Pulmonary artery endothelial cell (primary cell): ENCODE measurements around the gene USP25. TPM values are rescaled to one million over a fixed set of nuclear protein-coding genes. Genes with fewer than 3 reads are reported as not detected.
"Not testable (repeated sequence)": the region's sequence is repeated elsewhere in the genome, so short reads cannot be mapped to it uniquely, and the experiment has no call there.

Source experiments
- DNase-seq: peaks from one replicate; pipeline ENCODE4 v3.0.0-alpha.2; 2011; ENCODE audit warnings: low read depth, low spot score
- total RNA-seq: library from RNA; depleted of rRNA; stranded (reverse); fragments of >200 nt; gene quantifications from 2 replicates; pipeline ENCODE4 v1.2.3, GENCODE V29; 2014

The USP25 gene
- total RNA-seq, 1 donor from 2014 or later, result 69.2 TPM

GRCh38 chr21:15732290-15732995, 2.7 kb downstream of the USP25 start:
- DNase-seq, result no peak

GRCh38 chr21:15732996-15733329, 3.2 kb downstream of the USP25 start:
- no peak for DNase-seq

GRCh38 chr21:15735409-15735808, 5.6 kb downstream of the USP25 start:
- DNase-seq, result no peak

- DNase-seq, result not testable (repeated sequence)
These were observed 6.1 kb downstream of the USP25 start for GRCh38 chr21:15735931-15736330.

- not testable (repeated sequence) for DNase-seq
These were observed 9.0 kb downstream of the USP25 start for GRCh38 chr21:15738779-15739178.

- no peak for DNase-seq
These were observed 10.6 kb downstream of the USP25 start for GRCh38 chr21:15740383-15740782.

- no peak for DNase-seq
These were observed 11.7 kb downstream of the USP25 start for GRCh38 chr21:15741510-15741909.

GRCh38 chr21:15742052-15742670, 12.4 kb downstream of the USP25 start:
- no peak for DNase-seq

GRCh38 chr21:15742694-15743093, 12.9 kb downstream of the USP25 start:
- no peak for DNase-seq

- DNase-seq, result no peak
These were observed 13.8 kb downstream of the USP25 start for GRCh38 chr21:15743593-15743992.

GRCh38 chr21:15744926-15745325, 15.1 kb downstream of the USP25 start:
- no peak for DNase-seq

- no peak for DNase-seq
These were observed 18.8 kb downstream of the USP25 start for GRCh38 chr21:15748586-15748985.

GRCh38 chr21:15749082-15749860, 19.5 kb downstream of the USP25 start:
- DNase-seq, result no peak

GRCh38 chr21:15749861-15750159, 20.0 kb downstream of the USP25 start:
- DNase-seq, result no peak

- no peak for DNase-seq
These were observed 21.3 kb downstream of the USP25 start for GRCh38 chr21:15751037-15751436.

- DNase-seq, result no peak
These were observed 21.8 kb downstream of the USP25 start for GRCh38 chr21:15751546-15751945.

GRCh38 chr21:15752763-15753407, 23.1 kb downstream of the USP25 start:
- no peak for DNase-seq

GRCh38 chr21:15753741-15754140, 24.0 kb downstream of the USP25 start:
- no peak for DNase-seq

GRCh38 chr21:15754640-15755039, 24.9 kb downstream of the USP25 start:
- DNase-seq, result no peak

- no peak for DNase-seq
These were observed 25.3 kb downstream of the USP25 start for GRCh38 chr21:15755125-15755524.

GRCh38 chr21:15759469-15759868, 29.7 kb downstream of the USP25 start:
- no peak for DNase-seq

- DNase-seq, result no peak
These were observed 31.8 kb downstream of the USP25 start for GRCh38 chr21:15761507-15762100.
